D721Med (cell line): ENCODE results near the gene GFOD2.

Experiments
- DNase-seq: peaks from one replicate; pipeline ENCODE4 v3.0.0; 2011; ENCODE audit warnings: low spot score; ENCODE audit not compliant: insufficient read length
- FAIRE-seq: peaks from 2 replicates; lab custom pipeline; 2011; peaks lifted over from hg19 to GRCh38; lab: Jason Lieb, UNC
- CTCF ChIP-seq: IDR thresholded peaks from 2 replicates; pipeline ENCODE4 v1.5.1; 2012; ENCODE audit warnings: mild to moderate bottlenecking, control low read depth; ENCODE audit not compliant: insufficient read depth; ENCODE audit errors: missing control alignments

The GFOD2 gene

GRCh38 chr16:67707210-67707609, 11.9 kb downstream of the GFOD2 start:
- TF ChIP-seq CTCF, result no peak
- no peak for DNase-seq
- no peak for FAIRE-seq

- no peak for TF ChIP-seq CTCF
- DNase-seq (no peak), FAIRE-seq (no peak)
Observed at GRCh38 chr16:67704110-67704509, 15.0 kb downstream of the GFOD2 start.

GRCh38 chr16:67703626-67704025, 15.5 kb downstream of the GFOD2 start:
- no peak for FAIRE-seq

GRCh38 chr16:67702130-67702529, 17.0 kb downstream of the GFOD2 start:
- TF ChIP-seq CTCF, result no peak
- no peak for FAIRE-seq
- no peak for DNase-seq

More at GRCh38 chr16:67703626-67704025, 15.5 kb downstream of the GFOD2 start:
- no peak for TF ChIP-seq CTCF
- no peak for DNase-seq

- FAIRE-seq (no peak), DNase-seq (no peak)
- TF ChIP-seq CTCF, result no peak
Observed at GRCh38 chr16:67701420-67701819, 17.7 kb downstream of the GFOD2 start.

- TF ChIP-seq CTCF, result no peak
- DNase-seq (no peak), FAIRE-seq (no peak)
Observed at GRCh38 chr16:67699265-67699664, 19.9 kb downstream of the GFOD2 start.

GRCh38 chr16:67697422-67698185, 21.5 kb downstream of the GFOD2 start:
- DNase-seq (no peak), FAIRE-seq (no peak)
- no peak for TF ChIP-seq CTCF
